ENCODE results near the gene KDM4F.
"Not testable (repeated sequence)": the region's sequence is repeated elsewhere in the genome, so short reads cannot be mapped to it uniquely, and the experiment has no call there.

Gene KDM4F

DNA sequence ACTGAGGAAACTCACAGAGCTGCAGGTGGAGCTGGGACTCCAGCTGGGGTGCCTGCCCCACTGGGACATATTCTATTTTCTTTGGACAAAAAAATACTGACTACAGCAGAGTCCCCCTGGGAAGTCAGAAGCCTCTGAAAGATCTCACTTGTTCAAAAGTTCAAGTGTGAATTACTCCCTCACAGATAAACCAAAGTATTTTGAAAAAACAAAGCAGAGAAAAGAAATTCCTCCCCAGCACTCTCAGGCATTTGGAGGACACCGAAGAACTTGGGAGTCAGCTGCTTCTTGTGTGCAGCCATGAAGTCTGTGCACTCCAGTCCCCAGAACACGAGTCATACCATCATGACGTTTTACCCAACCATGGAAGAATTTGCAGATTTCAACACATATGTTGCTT, at the start of gene KDM4F:
Gene KDM4F (plus strand): TSS at position 301 of the 400 bp plus-strand sequence.
- not testable (repeated sequence) for DNase-seq (ENCODE audit: low read depth in 3 of 3)

GRCh38 chr11:95003716-95004115, 45.5 kb upstream of the KDM4F start:
- no peak for DNase-seq (ENCODE audit: low read depth in 3 of 3)

- no peak for DNase-seq (ENCODE audit: low read depth in 3 of 3)
These were observed 43.6 kb upstream of the KDM4F start for GRCh38 chr11:95005642-95006041.

DNA sequence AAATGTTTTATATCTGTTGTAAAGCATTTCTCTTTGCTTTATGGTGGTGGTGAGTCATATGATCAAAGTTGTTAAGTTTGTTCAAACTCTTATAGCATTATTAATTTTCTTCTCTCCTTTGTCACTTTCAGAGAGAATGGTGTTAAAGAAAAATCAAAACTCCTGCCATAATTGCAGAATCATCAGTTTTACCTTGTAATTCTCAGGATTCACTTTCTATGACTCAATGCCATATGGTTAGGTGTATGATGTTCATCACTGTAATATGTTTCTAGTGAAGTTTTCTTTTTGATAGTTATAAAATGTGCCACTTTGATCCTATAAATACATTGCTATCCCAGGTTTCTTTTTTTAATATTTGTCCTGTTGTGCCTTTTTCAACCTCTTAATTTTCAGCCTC, 37.8 kb upstream of the KDM4F start:
- no peak for DNase-seq (ENCODE audit: low read depth in 3 of 3)

- no peak for DNase-seq (ENCODE audit: low read depth in 3 of 3)
These were observed 34.9 kb upstream of the KDM4F start for GRCh38 chr11:95014184-95014821.

DNA sequence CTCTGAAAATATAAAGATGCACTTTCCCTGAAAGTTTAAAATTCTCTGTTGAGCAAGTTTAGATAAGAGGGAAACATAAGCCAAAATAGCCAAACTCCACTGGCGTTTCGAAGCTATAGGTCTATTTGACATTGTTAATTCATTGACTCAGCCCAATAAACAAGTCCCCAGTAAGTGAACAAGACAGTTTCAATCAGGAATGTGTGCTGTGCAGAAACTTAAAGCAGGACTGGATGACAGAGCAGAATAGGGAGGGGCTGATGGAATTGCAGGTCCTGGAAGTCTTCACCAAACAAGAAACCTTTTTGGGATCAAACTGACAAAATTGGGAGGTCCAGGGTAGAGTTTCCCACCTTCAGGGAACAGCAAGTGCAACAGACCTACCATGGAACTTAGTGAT, 33.1 kb upstream of the KDM4F start:
- no peak for DNase-seq (ENCODE audit: low read depth in 3 of 3)

GRCh38 chr11:95021468-95021867, 27.8 kb upstream of the KDM4F start:
- DNase-seq (ENCODE audit: low read depth in 3 of 3): not testable (repeated sequence)

GRCh38 chr11:95024958-95025357, 24.3 kb upstream of the KDM4F start, which contains the start of gene KDM4E:
KDM4E (plus strand) TSS chr11:95025258; CDS start chr11:95025558, 300 bp downstream.
- no peak for DNase-seq (ENCODE audit: low read depth in 3 of 3)

DNA sequence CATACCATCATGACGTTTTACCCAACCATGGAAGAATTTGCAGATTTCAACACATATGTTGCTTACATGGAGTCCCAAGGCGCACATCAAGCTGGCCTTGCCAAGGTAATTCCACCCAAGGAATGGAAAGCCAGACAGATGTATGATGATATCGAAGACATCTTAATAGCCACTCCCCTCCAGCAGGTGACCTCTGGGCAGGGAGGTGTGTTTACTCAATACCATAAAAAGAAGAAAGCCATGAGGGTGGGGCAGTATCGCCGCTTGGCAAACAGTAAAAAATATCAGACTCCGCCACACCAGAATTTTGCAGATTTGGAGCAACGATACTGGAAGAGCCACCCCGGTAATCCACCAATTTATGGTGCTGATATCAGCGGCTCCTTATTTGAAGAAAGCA, 23.6 kb upstream of the KDM4F start:
- DNase-seq (ENCODE audit: low read depth in 3 of 3): not testable (repeated sequence)

DNA sequence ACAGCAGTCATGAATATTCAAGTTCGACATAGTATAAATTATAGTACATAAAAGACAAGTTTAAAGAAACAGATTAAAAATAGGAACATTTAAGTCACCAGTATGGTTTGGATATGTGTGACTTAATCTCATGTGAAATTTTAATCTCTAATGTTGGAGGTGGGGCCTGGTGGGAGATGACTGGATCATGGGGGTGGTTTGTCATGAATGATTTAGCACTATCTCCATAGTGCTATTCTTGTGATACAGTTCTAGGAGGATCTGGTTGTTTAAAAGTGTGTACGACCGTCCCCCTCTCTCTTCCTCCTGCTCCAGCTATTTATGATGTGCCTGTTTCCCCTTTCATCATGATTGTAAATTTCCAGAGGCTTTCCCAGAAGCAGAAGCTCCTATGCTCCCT, 20.9 kb upstream of the KDM4F start:
- no peak for DNase-seq (ENCODE audit: low read depth in 3 of 3)

DNA sequence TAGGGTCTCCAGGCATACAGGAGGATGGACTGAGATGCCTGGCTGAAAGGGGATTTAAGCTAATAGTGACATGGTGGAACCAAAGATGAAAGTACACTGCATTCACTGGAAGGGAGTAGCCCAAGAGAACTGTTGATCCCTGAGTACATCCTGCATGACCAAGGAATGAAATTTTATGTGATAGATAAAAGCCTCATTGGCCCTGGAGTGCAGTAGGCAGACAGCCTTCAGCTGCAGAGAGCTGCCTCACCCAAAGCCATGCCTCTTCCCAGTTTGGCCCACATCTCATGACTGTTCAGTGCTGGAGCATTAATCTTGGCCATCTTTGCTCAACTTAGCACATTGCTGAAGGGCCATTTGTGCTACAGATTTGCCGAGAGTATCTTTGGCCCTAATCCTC, 16.2 kb upstream of the KDM4F start:
- DNase-seq (ENCODE audit: low read depth in 3 of 3): no peak

DNA sequence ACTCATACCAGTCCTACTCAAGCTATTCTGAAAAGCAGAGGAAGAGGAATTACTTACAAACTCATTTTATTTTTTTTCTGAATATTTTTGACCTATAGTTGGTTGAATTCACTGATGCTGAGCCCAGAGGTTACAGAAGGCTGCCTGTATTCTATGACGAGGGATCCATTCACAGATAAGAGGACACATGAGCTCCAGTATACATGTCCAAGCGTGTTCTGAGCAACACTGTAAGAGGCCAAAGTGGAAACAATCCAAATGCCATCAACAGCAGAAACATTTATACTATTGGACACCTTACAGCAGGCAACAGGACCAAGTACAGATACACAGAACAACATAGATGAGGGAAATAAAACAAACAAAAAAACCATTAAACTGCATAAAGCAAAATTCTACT, 13.9 kb upstream of the KDM4F start:
- no peak for DNase-seq (ENCODE audit: low read depth in 3 of 3)

- DNase-seq (ENCODE audit: low read depth in 3 of 3): not testable (repeated sequence)
These were observed 11.7 kb upstream of the KDM4F start for GRCh38 chr11:95037356-95038035.

DNA sequence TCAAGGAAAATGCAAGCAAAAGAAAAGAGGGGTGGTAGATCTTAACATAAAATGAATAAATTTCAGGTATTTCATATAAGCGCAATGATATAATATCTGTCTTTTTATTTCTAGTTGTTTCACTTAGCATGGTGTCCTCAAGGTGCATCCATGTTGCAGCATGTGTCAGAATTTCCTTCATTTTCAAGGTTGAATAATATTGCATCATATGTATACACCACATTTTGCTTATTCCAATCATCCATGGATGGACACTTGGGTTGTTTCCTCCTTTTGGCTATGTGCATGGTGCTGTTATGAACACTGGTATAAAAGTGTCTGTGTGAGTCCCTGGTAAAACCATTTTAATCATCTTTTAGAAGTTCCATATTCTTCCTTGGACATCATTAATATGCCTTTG, 7.0 kb upstream of the KDM4F start:
- DNase-seq (ENCODE audit: low read depth in 3 of 3): no peak

- no peak for DNase-seq (ENCODE audit: low read depth in 3 of 3)
These were observed 6.3 kb upstream of the KDM4F start for GRCh38 chr11:95042906-95043305.

DNA sequence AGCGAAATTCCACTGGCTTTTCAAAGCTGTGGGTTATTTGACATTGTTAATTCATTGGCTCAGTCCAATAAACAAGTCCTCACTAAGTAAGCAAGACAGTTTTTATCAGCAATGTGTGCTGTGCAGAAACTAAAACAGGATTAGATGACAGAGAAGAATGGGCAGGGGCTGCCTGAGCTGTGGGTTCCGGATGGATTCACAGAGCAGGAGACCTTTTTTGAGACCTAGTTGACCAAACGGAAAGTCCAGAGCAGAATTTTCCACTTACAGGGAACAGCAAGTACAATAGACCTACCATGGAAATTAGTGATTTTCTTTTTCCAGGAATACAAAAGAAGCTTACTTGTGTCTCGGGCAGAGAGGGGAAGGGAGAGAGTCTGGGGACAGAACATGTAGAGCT, 5.2 kb upstream of the KDM4F start:
- no peak for DNase-seq (ENCODE audit: low read depth in 3 of 3)

- DNase-seq (ENCODE audit: low read depth in 3 of 3): no peak
These were observed 3.4 kb upstream of the KDM4F start for GRCh38 chr11:95045812-95046211.

DNA sequence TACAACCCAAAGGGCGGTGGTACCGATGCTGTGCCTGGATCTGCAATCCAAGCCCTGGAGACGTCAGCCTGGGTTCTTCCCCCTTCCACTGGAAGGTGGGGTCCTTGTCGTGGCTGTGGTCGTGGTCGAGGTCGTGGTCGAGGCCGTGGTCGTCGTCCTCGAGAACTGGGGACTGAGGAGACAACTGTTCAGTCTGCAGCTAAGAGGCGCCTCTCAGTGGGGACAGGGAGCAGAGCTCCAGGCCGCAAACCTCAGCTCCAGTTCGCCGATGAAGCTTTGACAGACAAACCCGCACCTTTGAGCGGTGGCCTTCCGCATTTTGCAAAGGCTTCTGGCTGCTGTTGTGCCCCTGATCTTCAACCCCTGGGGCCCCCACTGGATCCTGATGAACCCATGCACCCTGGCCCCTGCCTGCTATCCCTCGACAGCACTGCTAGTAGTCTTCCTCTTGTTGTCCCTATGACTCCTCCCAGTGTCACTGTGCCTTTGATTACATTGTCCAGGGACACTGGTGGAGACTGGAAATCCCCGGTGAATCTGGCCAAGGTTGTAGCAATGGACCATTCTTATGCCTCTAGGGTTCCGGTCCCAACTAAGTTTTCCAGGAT, 1.5 kb downstream of the KDM4F start:
- no peak for DNase-seq (ENCODE audit: low read depth in 3 of 3)

DNA sequence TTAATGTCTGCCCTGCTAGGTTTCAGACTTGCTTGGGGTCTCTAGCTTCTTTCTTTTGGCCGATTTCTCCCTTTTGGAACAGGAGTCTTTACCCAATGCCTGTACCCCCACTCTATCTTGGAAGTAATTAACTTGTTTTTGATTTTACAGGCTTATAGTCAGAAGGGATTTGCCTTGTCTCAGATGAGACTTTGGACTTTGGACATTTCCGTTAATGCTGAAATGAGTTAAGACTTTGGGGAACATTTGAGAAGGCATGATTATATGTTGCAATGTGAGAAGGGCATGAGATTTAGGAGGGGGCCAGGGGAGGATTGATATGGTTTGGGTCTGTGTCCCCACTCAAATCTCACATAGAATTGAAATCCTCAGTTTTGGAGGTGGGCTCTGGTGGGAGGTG, 5.1 kb downstream of the KDM4F start:
- DNase-seq (ENCODE audit: low read depth in 3 of 3): no peak

DNA sequence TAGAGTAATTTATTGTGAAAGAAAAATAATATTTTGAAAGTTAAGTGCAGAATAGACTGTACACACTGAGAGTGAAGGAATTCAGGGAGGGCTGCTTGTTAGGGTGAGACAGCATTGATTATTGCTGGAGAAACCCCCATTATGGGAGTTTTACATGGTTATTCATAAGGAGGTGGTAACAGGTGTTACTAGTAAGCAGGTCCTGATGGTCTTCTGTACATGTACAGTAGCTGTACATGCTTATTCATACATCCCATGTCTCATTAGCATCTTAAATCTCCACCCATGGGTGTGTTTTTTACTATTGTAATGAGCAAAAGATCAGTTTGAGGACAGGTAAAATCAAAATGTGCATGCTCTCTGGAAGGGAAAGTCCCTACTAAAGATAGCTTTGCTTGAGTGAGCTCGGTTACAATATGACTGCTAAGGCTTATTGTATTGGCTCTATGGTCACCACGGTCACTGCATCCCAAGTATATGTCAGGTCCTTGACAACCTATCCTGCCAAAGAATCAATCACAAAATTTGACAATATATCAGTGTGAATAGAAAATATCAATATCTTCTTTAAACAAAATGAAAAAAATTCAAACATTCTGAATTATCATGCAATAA, 6.2 kb downstream of the KDM4F start:
- DNase-seq (ENCODE audit: low read depth in 3 of 3): no peak

DNA sequence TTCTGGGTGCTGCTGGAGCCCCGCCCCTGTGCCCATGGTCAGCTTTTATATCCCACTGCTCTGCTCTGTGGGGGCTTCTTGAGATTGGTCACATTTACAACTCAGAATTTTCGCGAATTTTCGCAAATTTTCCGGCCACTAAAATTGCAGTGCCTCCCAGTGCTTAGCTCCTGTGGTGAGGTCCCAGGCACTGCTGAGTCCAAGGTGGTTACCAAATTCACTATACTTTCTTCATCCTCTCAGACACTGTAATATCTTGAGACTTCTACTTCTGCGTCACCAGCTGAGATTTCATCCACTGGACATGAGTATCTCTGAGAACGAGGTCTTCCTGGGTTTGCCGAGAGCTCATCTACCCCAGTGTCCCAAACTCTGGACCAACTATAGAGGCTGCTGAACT, 8.7 kb downstream of the KDM4F start:
- DNase-seq (ENCODE audit: low read depth in 3 of 3): no peak

- no peak for DNase-seq (ENCODE audit: low read depth in 3 of 3)
These were observed 9.4 kb downstream of the KDM4F start for GRCh38 chr11:95058621-95059020.

DNA sequence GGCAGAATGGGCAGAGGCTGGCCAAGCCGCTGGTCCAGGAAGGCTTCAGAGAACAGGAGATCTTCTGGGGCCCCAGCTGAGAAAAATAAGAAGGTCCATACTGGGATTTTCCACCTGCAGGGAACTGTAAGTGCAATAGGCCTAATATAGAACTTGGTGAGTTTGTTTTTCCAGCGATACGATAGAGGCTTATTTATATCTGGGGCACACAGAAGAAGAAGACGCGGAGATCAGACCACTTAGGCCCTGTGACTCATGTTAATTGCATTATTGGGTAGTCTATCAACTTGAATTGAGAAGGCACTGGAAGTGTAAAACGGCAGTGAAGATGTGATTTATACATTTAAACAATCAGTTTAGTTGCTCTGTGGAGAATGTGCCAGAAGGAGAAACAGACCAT, 9.8 kb downstream of the KDM4F start:
- no peak for DNase-seq (ENCODE audit: low read depth in 3 of 3)

All from stimulated activated CD4-positive, alpha-beta T cell treated with anti-CD3 and anti-CD28 coated beads, TNF-alpha, amount 100 ng/mL, for 4 hours (primary cell).